ENCODE measurements around the gene ZNF697. TPM values are rescaled to one million over a fixed set of nuclear protein-coding genes. Genes with fewer than 3 reads are reported as not detected.

ZNF697 gene
- total RNA-seq, 1 experiment from 2014 or later = 4.1 TPM

DNA sequence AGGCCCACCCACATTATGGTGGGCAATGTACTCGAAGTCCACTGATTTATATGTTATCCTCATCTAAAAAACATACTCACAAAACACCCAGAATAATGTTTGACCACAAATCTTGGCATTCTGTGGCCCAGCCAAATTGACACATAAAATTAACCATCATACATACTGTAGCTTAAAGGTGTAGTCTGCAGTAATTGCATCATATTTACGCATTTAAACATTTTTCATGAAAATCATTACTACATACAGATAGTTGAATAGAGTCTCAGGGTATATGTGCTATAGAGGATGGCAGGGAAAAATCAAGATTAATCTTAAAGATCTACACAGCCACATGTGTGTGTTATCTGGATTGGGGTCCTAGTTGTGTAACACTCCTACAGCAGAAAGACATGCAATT is 14.5 kb downstream of the ZNF697 start:
- Histone ChIP-seq H3K9me3 (ENCODE audit: insufficient read depth, low read depth) (no peaks in the 10 kb centered on the region), H3K4me1 (replicated peaks; ENCODE audit: insufficient read depth) (no peaks in the 10 kb centered on the region), H4K20me1 (ENCODE audit: insufficient read depth) (no peaks in the 10 kb centered on the region), H3K79me2 (ENCODE audit: low read depth) (no peaks in the 10 kb centered on the region), H3K36me3 (ENCODE audit: low read depth) (no peaks in the 10 kb centered on the region), H3K27me3 (ENCODE audit: insufficient read depth, low read depth) (no peaks in the 10 kb centered on the region), H3F3A (ENCODE audit: insufficient read depth, low read depth) (no peaks in the 10 kb centered on the region), H3K9me2 (ENCODE audit: insufficient read depth) (no peaks in the 10 kb centered on the region), H3K4me2 (no peak overlapping the region), H3K27ac (no peak overlapping the region), H3K4me3 (no peak overlapping the region), H2AFZ (no peak overlapping the region)
- ChIA-PET CTCF (no interaction called here), POLR2A (ENCODE audit: unreplicated experiment) (no interaction called here)
- BruUV-seq (replicated peaks) = no TSS peak
- TF ChIP-seq EZH2 (IDR thresholded peaks at IDR 0.05; ENCODE audit: low read depth) = no peak
- TF ChIP-seq, protein P1, sequence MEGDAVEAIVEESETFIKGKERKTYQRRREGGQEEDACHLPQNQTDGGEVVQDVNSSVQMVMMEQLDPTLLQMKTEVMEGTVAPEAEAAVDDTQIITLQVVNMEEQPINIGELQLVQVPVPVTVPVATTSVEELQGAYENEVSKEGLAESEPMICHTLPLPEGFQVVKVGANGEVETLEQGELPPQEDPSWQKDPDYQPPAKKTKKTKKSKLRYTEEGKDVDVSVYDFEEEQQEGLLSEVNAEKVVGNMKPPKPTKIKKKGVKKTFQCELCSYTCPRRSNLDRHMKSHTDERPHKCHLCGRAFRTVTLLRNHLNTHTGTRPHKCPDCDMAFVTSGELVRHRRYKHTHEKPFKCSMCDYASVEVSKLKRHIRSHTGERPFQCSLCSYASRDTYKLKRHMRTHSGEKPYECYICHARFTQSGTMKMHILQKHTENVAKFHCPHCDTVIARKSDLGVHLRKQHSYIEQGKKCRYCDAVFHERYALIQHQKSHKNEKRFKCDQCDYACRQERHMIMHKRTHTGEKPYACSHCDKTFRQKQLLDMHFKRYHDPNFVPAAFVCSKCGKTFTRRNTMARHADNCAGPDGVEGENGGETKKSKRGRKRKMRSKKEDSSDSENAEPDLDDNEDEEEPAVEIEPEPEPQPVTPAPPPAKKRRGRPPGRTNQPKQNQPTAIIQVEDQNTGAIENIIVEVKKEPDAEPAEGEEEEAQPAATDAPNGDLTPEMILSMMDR (conservative IDR thresholded peaks at IDR 0.05) = no peak
- no peak for DNase-seq
- intact Hi-C loops (cut with micrococcal nuclease; ENCODE audit: unreplicated experiment) = no loop called here

DNA sequence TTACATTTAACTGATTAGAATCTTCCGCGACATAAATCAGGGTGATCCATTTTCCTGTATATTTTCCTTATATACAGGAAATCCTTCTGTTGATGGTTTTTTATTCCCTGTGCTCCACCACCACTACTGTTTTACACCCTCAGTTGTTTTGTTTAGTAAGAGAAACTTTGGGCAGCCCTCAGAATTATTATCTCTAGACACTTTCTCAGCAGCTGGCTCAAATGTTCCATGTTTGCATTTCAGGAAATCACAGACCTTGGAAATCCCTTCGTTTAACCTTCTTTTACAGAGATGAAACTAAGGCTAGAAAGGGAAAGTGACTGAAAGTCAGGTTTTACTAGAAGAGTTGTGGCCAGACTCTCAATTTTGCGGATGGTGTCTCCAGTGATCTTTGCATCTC is 15.2 kb downstream of the ZNF697 start:
- Histone ChIP-seq H2AFZ (no peak overlapping the region), H3K79me2 (ENCODE audit: low read depth) (no peaks in the 10 kb centered on the region), H3K9me2 (ENCODE audit: insufficient read depth) (no peaks in the 10 kb centered on the region), H4K20me1 (ENCODE audit: insufficient read depth) (no peaks in the 10 kb centered on the region), H3K27ac (no peak overlapping the region), H3K4me2 (no peak overlapping the region), H3K36me3 (ENCODE audit: low read depth) (no peaks in the 10 kb centered on the region), H3K27me3 (ENCODE audit: insufficient read depth, low read depth) (no peaks in the 10 kb centered on the region), H3K9me3 (ENCODE audit: insufficient read depth, low read depth) (no peaks in the 10 kb centered on the region), H3K4me1 (replicated peaks; ENCODE audit: insufficient read depth) (no peaks in the 10 kb centered on the region), H3F3A (ENCODE audit: insufficient read depth, low read depth) (no peaks in the 10 kb centered on the region), H3K4me3 (no peak overlapping the region)
- no peak for DNase-seq
- CTCF ChIA-PET = no interaction called here
- BruUV-seq (replicated peaks) = no TSS peak
- POLR2A ChIA-PET (ENCODE audit: unreplicated experiment) = no interaction called here
- intact Hi-C loops (cut with micrococcal nuclease; ENCODE audit: unreplicated experiment) = no loop called here
- TF ChIP-seq, protein P1 (conservative IDR thresholded peaks at IDR 0.05) = no peak
- no peak for TF ChIP-seq EZH2 (IDR thresholded peaks at IDR 0.05; ENCODE audit: low read depth)

DNA sequence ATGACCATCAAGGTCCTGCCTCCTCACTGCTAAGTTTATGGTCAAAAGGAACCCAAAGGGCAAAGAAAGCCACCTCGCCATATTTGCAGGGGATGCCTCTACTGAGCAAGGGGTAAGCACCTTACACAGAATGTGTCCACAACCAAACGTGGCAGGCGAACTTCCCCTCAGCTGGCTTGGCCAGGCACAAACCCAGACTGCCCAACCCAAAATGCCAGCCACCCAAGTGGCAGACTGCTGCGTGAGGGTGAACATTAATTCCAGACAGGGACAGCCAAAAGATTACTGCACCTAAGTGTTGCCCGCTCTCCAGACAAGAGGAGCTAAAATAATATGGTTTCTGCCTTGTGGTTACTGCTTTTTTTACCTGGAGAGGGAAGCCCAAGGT is 16.0 kb downstream of the ZNF697 start:
- H3K9me2 ChIP-seq (ENCODE audit: insufficient read depth) = no peaks in the 10 kb centered on the region
- TF ChIP-seq, protein P1 (conservative IDR thresholded peaks at IDR 0.05) = no peak
- no peak for TF ChIP-seq EZH2 (IDR thresholded peaks at IDR 0.05; ENCODE audit: low read depth)
- peak in 1 of 2 experiments; percentile 4 for DNase-seq
- H3F3A ChIP-seq (ENCODE audit: insufficient read depth, low read depth) = no peaks in the 10 kb centered on the region
- no peaks in the 10 kb centered on the region for H3K9me3 ChIP-seq (ENCODE audit: insufficient read depth, low read depth)
- no peak overlapping the region for H2AFZ ChIP-seq
- H3K79me2 ChIP-seq (ENCODE audit: low read depth) = no peaks in the 10 kb centered on the region
- no TSS peak for BruUV-seq (replicated peaks)
- CTCF ChIA-PET = no interaction called here
- H3K4me3 ChIP-seq = no peak overlapping the region
- no peaks in the 10 kb centered on the region for H3K27me3 ChIP-seq (ENCODE audit: insufficient read depth, low read depth)
- intact Hi-C loops (cut with micrococcal nuclease; ENCODE audit: unreplicated experiment) = no loop called here
- no peaks in the 10 kb centered on the region for H4K20me1 ChIP-seq (ENCODE audit: insufficient read depth)
- H3K27ac ChIP-seq = no peak overlapping the region
- no peaks in the 10 kb centered on the region for H3K36me3 ChIP-seq (ENCODE audit: low read depth)
- H3K4me2 ChIP-seq = no peak overlapping the region
- H3K4me1 ChIP-seq (replicated peaks; ENCODE audit: insufficient read depth) = no peaks in the 10 kb centered on the region
- POLR2A ChIA-PET (ENCODE audit: unreplicated experiment) = no interaction called here
